Stimulated activated CD8-positive, alpha-beta memory T cell treated with anti-CD3 and anti-CD28 coated beads, Interleukin-15, amount 100 ng/mL, for 4 hours (primary cell): ENCODE results near the gene PPFIA1.
"Not testable (repeated sequence)": the region's sequence is repeated elsewhere in the genome, so short reads cannot be mapped to it uniquely, and the experiment has no call there.

Experiments
- DNase-seq, 2 donors: peaks; one replicate each; pipeline ENCODE4 v3.0.0-alpha.2; 2020; ENCODE audit warnings: low read depth in 2 of 2

PPFIA1 gene

GRCh38 chr11:70358753-70359152 is 88.3 kb downstream of the PPFIA1 start:
- no peak for DNase-seq

DNA sequence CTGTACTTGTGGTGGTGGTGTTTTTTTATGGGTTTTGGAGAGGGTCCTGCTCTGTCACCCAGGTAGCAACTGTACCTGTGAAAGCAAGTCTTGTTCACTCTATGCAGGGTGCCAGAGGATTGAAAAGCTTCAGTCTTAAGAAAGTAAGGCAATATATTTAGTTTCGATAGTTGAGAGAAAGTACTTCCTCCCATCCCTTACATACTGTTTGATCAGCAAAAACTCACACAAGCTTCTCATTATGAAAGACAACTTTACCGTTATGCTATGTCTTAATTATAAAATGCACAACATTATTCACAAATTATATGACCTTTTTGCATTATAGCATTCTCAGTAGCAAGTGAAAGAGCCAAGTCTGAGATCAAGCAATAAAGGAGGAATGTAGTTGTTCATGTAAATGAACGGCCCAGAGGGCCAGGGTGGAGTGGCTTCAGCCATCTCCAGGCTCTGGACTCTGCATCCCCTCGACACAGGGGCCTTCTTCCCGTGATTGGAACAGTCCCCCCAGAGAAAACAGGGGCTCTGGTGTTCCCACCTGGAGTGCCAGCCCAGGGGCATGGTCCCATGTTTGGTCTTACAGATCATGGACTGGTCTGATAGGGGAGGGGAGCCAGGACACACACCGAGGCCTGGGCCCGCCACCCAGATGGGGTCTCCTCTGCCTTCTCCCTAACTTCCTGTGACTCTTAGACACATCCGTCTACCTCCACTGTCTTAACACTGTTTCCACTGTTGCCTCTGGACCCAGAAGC is 89.1 kb downstream of the PPFIA1 start:
- no peak for DNase-seq

- DNase-seq: no peak
These were observed 89.7 kb downstream of the PPFIA1 start for GRCh38 chr11:70360211-70360610.

DNA sequence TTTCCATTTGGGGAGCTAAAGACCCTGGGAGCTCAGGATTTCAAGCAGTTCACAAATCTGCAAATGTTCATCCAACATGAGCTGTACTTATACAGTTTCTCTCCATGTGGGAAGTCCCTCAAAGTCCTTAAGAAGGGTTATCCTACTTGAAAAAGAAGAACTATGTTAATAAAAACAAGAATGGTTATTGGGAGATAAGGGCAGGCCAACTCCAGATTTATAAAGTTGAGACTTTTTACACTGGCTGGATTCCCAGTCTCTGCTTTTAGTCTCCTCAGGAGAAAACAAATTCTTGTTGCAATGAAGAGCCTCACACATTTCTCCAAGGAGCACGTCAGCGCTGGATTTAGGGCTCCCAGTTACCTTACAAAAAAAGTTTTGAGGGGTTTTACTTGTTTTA is 93.7 kb downstream of the PPFIA1 start:
- no peak for DNase-seq

DNA sequence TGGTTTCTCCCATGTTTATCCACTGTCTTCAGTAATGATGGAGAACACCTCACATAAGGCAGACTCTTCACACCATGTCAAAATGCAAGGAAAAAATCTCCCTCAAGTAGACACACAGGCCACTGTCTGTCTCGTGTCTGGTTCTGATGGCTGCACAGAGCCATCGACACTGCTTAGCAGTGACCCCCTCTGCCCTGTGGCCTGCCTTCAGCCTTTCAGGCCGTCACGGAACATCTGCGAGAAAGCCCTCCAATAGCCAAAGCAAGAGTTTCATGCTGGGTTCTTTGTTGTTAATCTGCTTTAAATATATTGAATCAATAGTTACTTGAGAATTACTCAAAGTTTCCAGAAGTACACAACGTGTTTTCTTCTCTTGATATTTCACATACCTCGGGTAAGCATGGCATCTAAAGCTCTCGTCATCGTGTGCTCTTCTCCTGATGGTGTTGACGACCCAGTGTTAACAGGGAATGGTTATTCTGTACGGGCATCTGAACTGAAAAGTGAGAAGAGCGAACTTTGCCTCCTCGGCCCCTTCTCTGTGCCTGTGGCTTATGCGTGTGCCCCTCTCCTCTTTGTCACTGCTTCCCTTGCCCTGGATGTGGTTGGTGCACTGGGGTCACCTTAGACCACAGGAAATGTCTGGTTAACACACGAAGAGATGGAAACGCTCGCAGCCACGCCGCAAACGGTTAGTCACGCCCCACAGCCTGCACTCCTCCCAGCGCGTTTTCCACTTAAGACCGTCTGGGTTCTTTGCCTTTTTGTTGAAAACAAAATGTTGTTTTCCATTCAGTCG is 94.5 kb downstream of the PPFIA1 start:
- DNase-seq: peak; percentile 52 to 61

DNA sequence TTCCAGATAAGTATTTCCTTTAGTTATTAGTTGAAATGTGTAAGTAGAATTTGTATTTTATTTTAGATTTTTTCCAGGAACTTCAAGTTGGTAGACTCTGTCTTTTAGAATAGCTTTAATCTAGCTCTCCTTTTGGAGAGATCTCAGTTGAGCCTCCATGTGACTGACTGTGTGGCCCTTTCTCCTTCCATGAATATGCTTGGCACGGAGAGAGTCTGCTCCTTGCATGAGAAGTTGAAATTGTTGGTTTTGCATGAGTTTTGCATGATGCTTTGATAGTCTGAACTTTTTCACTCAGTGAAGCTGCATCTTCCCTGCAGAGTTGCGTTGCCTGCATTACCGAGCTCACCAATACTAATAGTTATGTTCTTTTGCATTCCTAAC is 95.0 kb downstream of the PPFIA1 start:
- no peak for DNase-seq

DNA sequence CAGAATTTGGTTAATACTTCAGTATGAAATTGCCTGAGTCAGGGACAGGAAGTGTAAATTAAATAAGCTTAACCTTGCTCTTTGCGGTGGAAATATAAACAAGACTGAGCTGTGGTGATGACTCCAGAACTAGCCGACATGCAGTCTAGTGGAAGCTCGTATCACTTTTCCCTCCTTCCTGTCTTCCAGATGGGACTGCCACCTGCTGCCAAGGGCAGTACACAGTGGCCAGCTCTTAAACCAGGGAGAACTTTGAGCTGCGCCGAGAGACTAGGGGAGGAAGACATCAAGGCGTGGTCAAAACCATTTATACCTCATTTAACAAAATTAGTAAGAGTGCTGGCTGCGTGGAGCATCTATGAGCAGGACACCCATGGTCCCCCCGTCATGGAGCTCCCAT is 96.6 kb downstream of the PPFIA1 start:
- DNase-seq: no peak

- no peak for DNase-seq
These were observed 98.5 kb downstream of the PPFIA1 start for GRCh38 chr11:70368961-70369360.

DNA sequence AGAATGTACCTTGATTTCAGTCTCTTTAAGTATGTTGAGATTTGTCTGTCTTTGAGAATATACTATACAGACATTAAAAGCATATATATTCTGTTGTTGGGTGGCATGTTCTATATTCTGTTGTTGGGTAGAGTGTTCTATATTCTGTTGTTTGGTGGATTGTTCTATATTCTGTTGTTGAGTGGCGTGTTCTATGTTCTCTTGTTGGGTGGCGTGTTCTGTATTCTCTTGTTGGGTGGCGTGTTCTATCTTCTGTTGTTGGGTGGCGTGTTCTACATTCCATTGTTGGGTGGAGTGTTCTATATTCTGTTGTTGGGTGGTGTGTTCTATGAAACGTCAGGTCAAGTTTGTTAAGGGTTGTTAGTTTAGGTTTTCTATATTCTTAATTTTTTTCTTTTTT is 100.8 kb downstream of the PPFIA1 start:
- DNase-seq: no peak

DNA sequence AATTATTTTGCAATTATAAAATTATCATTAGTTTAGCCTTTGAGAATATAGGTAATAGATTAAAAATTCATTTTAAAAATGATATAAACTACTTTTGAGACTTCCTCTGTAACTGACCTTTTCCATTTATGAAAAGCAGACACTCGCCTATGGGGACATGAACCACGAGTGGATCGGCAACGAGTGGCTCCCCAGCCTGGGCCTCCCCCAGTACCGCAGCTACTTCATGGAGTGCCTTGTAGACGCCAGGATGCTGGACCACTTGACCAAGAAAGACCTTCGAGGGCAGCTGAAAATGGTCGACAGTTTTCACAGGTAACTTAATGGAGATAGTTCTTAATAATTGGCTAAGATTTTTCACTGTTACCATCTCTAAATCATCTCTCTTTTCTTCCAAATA is 101.6 kb downstream of the PPFIA1 start:
- DNase-seq: no peak

DNA sequence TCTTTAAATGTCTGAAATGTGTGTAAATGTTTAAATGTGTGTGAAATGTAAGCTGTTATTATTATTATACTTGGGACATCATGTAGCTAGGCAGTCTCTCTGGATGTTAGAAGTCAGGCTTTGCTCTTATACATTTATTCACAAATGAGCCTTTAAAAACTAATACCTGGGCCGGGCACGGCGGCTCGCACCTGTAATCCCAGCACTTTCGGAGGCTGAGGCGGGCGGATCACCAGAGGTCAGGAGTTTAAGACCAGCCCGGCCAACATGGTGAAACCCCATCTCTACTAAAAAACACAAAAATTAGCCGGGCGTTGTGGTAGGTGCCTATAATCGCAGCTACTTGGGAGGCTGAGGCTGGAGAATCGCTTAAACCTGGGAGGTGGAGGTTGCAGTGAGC is 106.1 kb downstream of the PPFIA1 start:
- DNase-seq: no peak

- no peak for DNase-seq
These were observed 107.2 kb downstream of the PPFIA1 start for GRCh38 chr11:70377645-70378044.

DNA sequence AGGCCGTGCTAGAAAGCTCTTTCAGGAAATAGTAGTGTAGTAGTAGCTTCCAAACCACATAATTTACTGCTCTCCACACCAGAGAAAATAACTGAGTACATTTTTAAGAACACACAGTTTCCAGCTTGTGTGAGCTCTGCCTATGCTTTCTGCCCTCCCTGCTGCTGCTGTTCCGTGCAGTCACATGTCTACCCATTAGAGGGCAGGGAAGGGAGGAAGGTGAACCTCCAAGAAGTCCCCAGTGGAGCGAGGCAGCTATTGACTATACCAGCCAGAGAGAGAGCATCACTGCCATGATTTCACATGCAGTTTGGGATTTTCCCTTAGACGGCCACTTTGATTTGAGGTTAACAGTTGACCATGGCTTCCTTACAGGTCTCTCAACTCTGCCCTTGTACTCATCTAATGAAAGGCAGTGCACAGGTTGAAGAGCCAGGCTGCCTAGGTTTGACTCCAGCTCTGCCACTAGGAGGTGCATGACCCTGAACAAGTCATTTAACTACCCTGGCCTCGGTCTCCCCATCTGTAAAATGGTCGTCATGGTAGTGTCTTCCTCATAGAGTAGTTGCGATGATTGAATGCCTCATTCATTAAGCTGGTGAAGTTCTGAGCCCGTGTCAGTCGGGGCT is 108.1 kb downstream of the PPFIA1 start:
- no peak for DNase-seq

- no peak for DNase-seq
These were observed 110.9 kb downstream of the PPFIA1 start for GRCh38 chr11:70381350-70381749.

GRCh38 chr11:70381872-70382861 is 111.7 kb downstream of the PPFIA1 start:
- no peak for DNase-seq

GRCh38 chr11:70383664-70384565 is 113.4 kb downstream of the PPFIA1 start:
- DNase-seq: no peak

DNA sequence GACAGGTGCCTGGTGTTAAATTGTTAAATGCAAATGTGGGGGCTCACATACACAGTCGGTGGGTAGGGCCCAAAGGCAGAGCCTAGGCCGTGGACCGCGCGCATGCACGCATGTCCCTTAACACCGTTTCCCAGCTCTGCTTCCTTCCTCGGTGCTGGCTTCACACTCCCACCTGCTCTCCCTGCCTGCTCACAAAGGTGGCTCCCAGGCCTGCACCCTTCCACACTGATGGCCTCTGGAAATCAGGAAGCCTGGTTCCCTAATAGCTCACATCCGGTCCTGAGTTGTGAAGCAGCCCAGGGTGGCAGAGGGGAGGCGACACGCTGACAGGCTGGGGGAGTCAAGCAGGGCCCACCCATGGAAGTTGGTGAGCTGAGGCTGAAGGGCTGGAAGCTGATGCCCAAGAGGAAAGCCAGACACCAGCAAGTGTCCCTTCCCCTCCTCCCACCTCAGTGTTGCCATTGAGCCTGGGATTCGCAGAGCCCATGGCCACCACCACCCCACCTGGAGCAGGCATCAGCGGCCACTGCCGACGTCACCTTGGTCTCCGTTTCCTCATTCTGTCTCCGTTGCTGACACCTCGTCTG is 114.2 kb downstream of the PPFIA1 start:
- no peak for DNase-seq

DNA sequence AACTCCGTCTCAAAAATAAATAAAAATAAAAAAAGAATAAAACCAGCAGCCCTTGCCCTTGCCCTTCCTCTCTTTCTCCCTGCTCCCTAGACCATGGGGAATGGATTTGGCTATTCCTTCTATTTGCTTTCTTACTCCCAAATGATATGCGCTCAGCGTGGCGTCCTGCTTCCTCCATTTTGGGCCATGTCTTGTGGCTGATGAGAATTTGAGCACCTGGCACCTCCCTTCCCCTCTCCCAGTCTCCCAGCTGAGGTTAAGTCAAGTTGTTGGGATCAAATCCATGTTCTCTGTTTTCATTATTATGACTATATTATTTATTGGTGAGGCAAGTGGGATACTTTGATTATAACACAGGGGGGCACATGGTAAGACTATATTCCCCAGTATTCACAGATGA is 117.1 kb downstream of the PPFIA1 start:
- no peak for DNase-seq

DNA sequence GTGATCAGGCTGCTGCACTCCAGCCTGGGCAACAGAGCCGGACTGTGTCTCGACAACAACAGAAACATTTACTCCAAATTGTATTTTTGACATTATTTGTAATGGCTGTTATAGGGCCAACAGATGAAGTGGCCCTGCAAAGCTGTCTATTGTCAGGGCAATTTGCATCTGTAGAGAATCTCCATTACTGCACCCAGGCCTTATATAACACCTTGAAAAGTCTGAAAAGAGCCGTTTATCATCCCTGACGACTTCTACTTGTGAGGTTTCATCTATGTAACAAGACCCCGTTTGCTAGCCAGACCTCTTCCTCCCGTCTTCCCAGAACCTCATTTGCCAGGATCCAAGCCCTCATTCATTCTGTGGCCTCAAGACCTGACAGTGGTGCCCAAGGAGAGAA is 118.7 kb downstream of the PPFIA1 start:
- DNase-seq: no peak

GRCh38 chr11:70390882-70391281 is 120.4 kb downstream of the PPFIA1 start:
- DNase-seq: not testable (repeated sequence)
